Sigmoid colon (tissue), 7 donors: Measurements from ENCODE around the gene CAMK1G. TPM values are rescaled to one million over a fixed set of nuclear protein-coding genes. Genes with fewer than 3 reads are reported as not detected.

Experiments used
- DNase-seq: peaks from one replicate; pipeline ENCODE4 v3.0.0-alpha.2; 2019
- H3K27ac ChIP-seq, 4 donors: fragments of 200-600 bp; sonication (generic); one replicate each; pipeline ENCODE4 v1.5.1; 2016 to 2019; ENCODE audit warnings: mild to moderate bottlenecking in 1 of 4
- H3K27me3 ChIP-seq, 3 donors: fragments of 200-600 bp; sonication (generic); one replicate each; pipeline ENCODE4 v1.5.1; 2019; ENCODE audit warnings: mild to moderate bottlenecking in 1 of 3
- H3K36me3 ChIP-seq, 4 donors: fragments of 200-600 bp; sonication (generic); one replicate each; pipeline ENCODE4 v1.5.1; 2016 to 2019
- H3K4me1 ChIP-seq, 4 donors: fragments of 200-600 bp; sonication (generic); one replicate each; pipeline ENCODE4 v1.5.1; 2017 to 2019
- H3K4me3 ChIP-seq, 4 donors: fragments of 200-600 bp; sonication (generic); one replicate each; pipeline ENCODE4 v1.5.1; 2017 to 2019; ENCODE audit warnings: mild to moderate bottlenecking in 2 of 4, moderate library complexity in 1 of 4
- H3K9me3 ChIP-seq, 4 donors: fragments of 200-600 bp in 3 of 4; sonication (generic) in 3 of 4; one replicate each; pipeline versions ENCODE4 v1.5.1 to v1.6.1; 2013 to 2019
- EP300 ChIP-seq, 4 donors: sonication (generic); formaldehyde crosslinking; IDR thresholded peaks; one replicate each; pipeline ENCODE4 v1.6.1; 2017; ENCODE audit warnings: antibody characterized with exemption in 4 of 4
- POLR2A ChIP-seq, 2 donors: fragments of 450-650 bp; IDR thresholded peaks; one replicate each; pipeline ENCODE4 v1.6.1; 2016; ENCODE audit warnings: antibody characterized with exemption in 2 of 2, mild to moderate bottlenecking in 2 of 2, moderate library complexity in 2 of 2
- POLR2AphosphoS5 ChIP-seq, 4 donors: sonication (generic); formaldehyde crosslinking; IDR thresholded peaks; one replicate each; pipeline ENCODE4 v1.6.1; 2017; ENCODE audit warnings: antibody characterized with exemption in 4 of 4
- WGBS, 2 donors: extraction: QIAGEN DNeasy Blood & Tissue Kit; methylation state at CpG; one replicate each; pipeline ENCODE4 v1.1.7; 2013; 5-methylcytosine and 5-hydroxymethylcytosine counted together
- intact Hi-C: fragments of 100-400 bp; cut with DNase I; formaldehyde crosslinking; loops from one replicate; pipeline ENCODE4 v1.15.1; 2023
- polyA plus RNA-seq, 3 donors: library from polyadenylated mRNA; stranded (reverse); fragments of 200-250 nt; gene quantifications; one replicate each; pipeline ENCODE4 v1.2.3, GENCODE V29; 2013
- total RNA-seq, 4 donors: library from RNA; depleted of rRNA; stranded (reverse); fragments of >200 nt; gene quantifications; one replicate each; pipeline ENCODE4 v1.1.0, GENCODE V29; 2016
- TF ChIP-seq, protein P1 (sequence below), 4 experiments: fragments of 450-650 bp in 3 of 4; fragments of 200-600 bp in 1 of 4; IDR thresholded peaks; one replicate each; pipeline ENCODE4 v1.5.1; 2016 to 2019; ENCODE audit warnings: antibody characterized with exemption in 4 of 4, mild to moderate bottlenecking in 3 of 4, moderate library complexity in 2 of 4
- donor health status: healthy with polysubstance abuse.
- donor health status: Bipolar disorder and iron deficiency.
- donor health status: healthy.

Gene CAMK1G
- total and polyA plus RNA-seq, 7 donors: 0.16 to 1.4 (median 0.48) TPM; not detected in 2

DNA sequence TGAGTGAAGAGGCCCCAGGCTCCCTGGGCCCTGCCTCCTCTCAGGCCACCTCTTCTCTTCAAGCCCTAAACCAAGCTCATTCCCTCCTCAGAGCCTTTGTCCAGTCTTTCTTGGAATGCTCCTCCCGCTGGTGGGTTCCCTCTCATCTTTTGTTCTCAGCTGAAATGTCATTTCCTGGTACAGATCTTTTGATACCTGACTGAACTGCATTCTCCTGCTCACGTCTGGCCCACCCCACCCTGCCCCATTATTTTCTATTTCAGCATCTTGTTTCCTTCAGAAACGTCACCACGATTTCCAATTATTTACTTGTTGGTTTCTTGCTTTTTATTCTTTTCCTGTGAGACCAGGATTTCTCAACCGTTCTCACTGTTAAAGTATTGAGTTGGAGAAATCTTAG, 52.3 kb downstream of the CAMK1G start:
- no peak for DNase-seq
- 82 to 84% methylated on average over 5 of the region's 5 CpGs for WGBS, 2 donors
- TF ChIP-seq, protein P1, sequence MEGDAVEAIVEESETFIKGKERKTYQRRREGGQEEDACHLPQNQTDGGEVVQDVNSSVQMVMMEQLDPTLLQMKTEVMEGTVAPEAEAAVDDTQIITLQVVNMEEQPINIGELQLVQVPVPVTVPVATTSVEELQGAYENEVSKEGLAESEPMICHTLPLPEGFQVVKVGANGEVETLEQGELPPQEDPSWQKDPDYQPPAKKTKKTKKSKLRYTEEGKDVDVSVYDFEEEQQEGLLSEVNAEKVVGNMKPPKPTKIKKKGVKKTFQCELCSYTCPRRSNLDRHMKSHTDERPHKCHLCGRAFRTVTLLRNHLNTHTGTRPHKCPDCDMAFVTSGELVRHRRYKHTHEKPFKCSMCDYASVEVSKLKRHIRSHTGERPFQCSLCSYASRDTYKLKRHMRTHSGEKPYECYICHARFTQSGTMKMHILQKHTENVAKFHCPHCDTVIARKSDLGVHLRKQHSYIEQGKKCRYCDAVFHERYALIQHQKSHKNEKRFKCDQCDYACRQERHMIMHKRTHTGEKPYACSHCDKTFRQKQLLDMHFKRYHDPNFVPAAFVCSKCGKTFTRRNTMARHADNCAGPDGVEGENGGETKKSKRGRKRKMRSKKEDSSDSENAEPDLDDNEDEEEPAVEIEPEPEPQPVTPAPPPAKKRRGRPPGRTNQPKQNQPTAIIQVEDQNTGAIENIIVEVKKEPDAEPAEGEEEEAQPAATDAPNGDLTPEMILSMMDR (IDR thresholded peaks at IDR 0.05): no peak
- TF ChIP-seq EP300 (IDR thresholded peaks at IDR 0.05): no peak
- TF ChIP-seq POLR2A (IDR thresholded peaks at IDR 0.05): no peak
- TF ChIP-seq POLR2AphosphoS5 (IDR thresholded peaks at IDR 0.05): no peak
- H3K4me1 ChIP-seq: no peaks in the 10 kb centered on the region
- intact Hi-C loops: no loop called here
- H3K27ac ChIP-seq: no peak overlapping the region
- H3K36me3 ChIP-seq: no peaks in the 10 kb centered on the region
- no peak overlapping the region for H3K4me3 ChIP-seq
- H3K9me3 ChIP-seq: no peaks in the 10 kb centered on the region
- H3K27me3 ChIP-seq: no peaks in the 10 kb centered on the region

DNA sequence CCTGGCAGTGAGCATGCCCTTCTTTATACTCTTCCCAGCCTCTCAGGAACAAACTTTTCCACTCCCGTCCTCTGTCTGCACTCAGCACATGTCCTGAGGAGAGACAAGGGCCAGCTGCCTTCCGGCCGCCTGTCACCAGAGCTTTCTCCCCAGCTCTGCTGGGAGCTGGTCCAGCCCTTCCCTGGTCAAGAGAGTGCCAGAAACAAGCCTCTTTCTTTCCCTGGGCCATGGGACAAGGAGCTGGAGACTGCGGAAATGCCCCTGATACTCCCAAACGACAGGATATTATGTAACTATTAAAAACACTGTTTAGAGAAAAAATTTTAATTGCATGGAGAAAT, 58.3 kb downstream of the CAMK1G start:
- peak; percentile 95 for DNase-seq
- Histone ChIP-seq H3K27ac (peak overlapping the region; percentile 68 to 82 (median 75)), H3K36me3 (no peaks in the 10 kb centered on the region), H3K27me3 (no peaks in the 10 kb centered on the region), H3K4me3 (no peak overlapping the region), H3K9me3 (no peaks in the 10 kb centered on the region), H3K4me1 (peaks cover 0 to 37% (median 35%) of the 10 kb centered on the region in 4 donors)
- 64% methylated on average over 5 of the region's 5 CpGs for WGBS, 2 donors
- no peak for TF ChIP-seq POLR2A (IDR thresholded peaks at IDR 0.05)
- peak; percentile 39 to 81 (median 72) for TF ChIP-seq POLR2AphosphoS5 (IDR thresholded peaks at IDR 0.05)
- TF ChIP-seq, protein P1 (IDR thresholded peaks at IDR 0.05): no peak
- peak in 1 of 4 donors; percentile 77 for TF ChIP-seq EP300 (IDR thresholded peaks at IDR 0.05)
- intact Hi-C loops: loop anchor here (2.0 to 5.0 kb wide), 2 partner anchors 33 to 50 kb away; partner anchors contain the start of gene G0S2

DNA sequence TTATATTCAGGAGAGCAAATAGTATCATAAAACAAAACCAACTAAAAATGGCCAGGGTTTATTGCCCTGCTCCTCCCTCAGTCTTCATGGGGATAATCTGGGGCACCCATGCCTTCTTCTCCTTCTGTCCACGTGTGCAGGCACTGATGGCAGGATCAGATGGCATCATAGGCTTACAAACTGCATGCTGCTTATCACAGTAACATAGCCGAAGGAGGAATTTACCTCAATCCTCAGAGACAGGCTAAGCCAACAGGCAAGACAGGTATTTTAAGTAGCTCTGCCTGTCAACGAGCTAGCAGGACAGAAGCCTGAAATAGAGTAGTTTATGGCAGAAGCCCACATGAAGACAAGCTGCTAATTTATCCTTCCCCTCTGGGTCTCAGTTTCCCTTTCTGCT, 59.3 kb downstream of the CAMK1G start:
- Histone ChIP-seq H3K4me1 (peaks cover 0 to 45% (median 39%) of the 10 kb centered on the region in 4 donors), H3K27me3 (no peaks in the 10 kb centered on the region), H3K36me3 (no peaks in the 10 kb centered on the region), H3K9me3 (no peaks in the 10 kb centered on the region), H3K4me3 (no peak overlapping the region), H3K27ac (peak overlapping the region; percentile 54 to 82 (median 72))
- TF ChIP-seq POLR2A (IDR thresholded peaks at IDR 0.05): no peak
- no peak for TF ChIP-seq POLR2AphosphoS5 (IDR thresholded peaks at IDR 0.05)
- TF ChIP-seq EP300 (IDR thresholded peaks at IDR 0.05): no peak
- TF ChIP-seq, protein P1 (IDR thresholded peaks at IDR 0.05): no peak
- WGBS, 2 donors: 11 to 38% methylated on average over 3 of the region's 3 CpGs
- no peak for DNase-seq
- intact Hi-C loops: loop anchor here (2.0 to 5.0 kb wide), 2 partner anchors 32 to 49 kb away; partner anchors contain the start of gene G0S2

DNA sequence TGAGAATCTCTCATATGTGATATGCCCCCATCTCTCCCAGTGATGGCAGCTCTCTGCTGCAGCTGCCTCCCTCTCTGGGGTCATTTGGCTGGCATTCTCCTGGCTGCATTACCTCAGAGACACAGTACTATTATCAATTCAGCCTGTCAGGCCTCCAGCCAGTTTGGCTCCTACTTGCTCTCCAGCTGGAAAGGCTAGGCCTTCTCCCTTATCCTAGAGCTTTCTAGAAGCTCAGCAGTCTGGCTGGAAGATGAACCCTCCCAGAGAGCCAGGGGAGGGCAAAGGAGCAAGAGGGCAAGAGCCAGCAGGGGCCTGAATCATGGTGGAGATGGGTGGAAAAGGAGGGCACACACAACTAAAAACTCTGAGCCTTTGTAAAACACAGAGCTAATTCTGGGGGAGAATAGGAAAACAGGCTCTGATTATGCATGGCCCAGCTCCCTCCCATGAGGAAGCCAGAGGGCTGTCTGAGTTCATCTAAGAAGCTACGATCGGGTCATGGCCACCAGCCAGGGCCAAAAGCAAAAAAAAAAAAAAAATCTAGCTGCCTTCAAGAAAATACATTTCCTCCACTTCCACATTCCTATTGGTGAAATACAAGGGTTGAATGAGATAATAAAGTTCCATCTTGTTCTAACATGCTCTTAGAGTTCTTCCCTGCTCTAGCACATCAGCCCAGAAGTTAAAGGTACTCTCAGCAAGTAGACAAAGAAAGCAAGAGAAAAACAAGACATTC, 59.9 kb downstream of the CAMK1G start:
- Histone ChIP-seq H3K4me3 (no peak overlapping the region), H3K27ac (peak overlapping the region; percentile 54 to 82 (median 72)), H3K4me1 (peaks cover 0 to 52% (median 41%) of the 10 kb centered on the region in 4 donors), H3K9me3 (no peaks in the 10 kb centered on the region), H3K27me3 (no peaks in the 10 kb centered on the region), H3K36me3 (no peaks in the 10 kb centered on the region)
- WGBS, 2 donors: 4 to 50% methylated on average over 2 of the region's 2 CpGs
- TF ChIP-seq, protein P1 (IDR thresholded peaks at IDR 0.05): no peak
- peak in 2 of 4 donors; percentile 43 to 51 for TF ChIP-seq POLR2AphosphoS5 (IDR thresholded peaks at IDR 0.05)
- no peak for TF ChIP-seq POLR2A (IDR thresholded peaks at IDR 0.05)
- no peak for TF ChIP-seq EP300 (IDR thresholded peaks at IDR 0.05)
- no peak for DNase-seq
- intact Hi-C loops: loop anchor here (2.0 to 5.0 kb wide), 2 partner anchors 31 to 49 kb away; partner anchors contain the start of gene G0S2
